Epithelial cell of proximal tubule (primary cell): ENCODE results near the gene GGT7. TPM values are rescaled to one million over a fixed set of nuclear protein-coding genes. Genes with fewer than 3 reads are reported as not detected.

Experiments used
- DNase-seq: peaks from one replicate; pipeline ENCODE4 v3.0.0-alpha.2; 2011; ENCODE audit warnings: low read depth
- H3K4me3 ChIP-seq: 2 replicates; pipeline ENCODE4 v1.5.1; 2011; ENCODE audit warnings: low read depth, mild to moderate bottlenecking, low read length
- CTCF ChIP-seq: conservative IDR thresholded peaks from 2 replicates; pipeline ENCODE4 v1.5.1; 2012; ENCODE audit warnings: low read depth, mild to moderate bottlenecking, low read length
- total RNA-seq: library from RNA; depleted of rRNA; stranded (reverse); fragments of >200 nt; gene quantifications from 2 replicates; pipeline ENCODE4 v1.2.3, GENCODE V29; 2015

GGT7 gene
- total RNA-seq, 1 donor from 2014 or later, result 9.2 TPM

DNA sequence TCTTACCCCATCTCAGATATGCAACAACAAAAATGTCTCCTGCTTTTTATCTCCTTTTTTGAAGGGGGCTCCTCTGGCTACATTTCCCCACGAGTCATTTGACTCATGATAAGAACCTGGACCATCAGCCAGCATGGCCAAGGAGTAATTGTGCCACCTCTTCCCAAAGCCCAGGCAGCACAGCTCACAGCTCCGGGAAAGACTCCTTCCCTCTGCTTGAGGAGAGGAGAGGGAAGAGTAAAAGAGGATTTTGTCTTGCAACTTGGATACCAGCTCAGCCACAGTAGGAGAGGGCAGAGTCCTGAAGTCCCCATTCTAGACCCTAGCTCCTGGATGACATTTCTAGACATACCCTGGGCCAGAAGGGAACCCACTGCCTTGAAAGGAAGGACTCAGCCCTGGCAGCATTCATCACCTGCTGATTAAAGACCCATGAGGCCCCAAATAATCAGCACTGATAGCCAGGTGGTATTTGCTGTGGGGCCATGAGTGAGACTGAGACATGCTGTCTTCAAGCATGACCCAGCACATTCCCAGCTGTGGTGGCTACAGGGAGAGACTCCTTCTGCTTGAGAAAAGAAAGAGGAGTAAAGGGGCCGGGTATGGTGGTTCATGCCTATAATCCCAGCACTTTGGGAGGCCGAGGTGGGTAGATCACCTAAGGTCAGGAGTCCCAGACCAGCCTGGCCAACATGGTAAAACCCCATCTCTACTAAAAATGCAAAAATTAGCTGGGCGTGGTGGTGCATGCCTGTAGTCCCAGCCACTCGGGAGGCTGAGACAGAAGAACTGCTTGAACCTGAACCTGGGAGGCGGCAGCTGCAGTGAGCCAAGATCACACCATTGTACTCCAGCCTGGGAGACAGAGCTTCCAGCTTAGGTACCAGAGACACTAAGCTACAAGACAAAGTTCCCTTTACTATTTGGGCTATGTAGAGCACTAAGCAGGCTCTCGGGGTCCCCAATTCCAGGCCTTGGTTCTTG lies 75.4 kb downstream of the GGT7 start:
- no peak for TF ChIP-seq CTCF
- DNase-seq, result no peak
- H3K4me3 ChIP-seq, result no peak overlapping the region

Other genes with a start within 250 kb of the GGT7 start
- 29.4 and 30.2 TPM in 2 replicates for gene PIGU, start 195.8 kb downstream of the GGT7 start, total RNA-seq
- gene TP53INP2, start 168.5 kb downstream of the GGT7 start, total RNA-seq, result 3.3 and 4.3 TPM in 2 replicates
- gene NCOA6, start 47.2 kb downstream of the GGT7 start, total RNA-seq, result 10.6 and 15.5 TPM in 2 replicates
- 24.3 and 28.1 TPM in 2 replicates for gene ACSS2, start 3.8 kb upstream of the GGT7 start, total RNA-seq
- 76.2 and 82.8 TPM in 2 replicates for gene GSS, start 83.0 kb upstream of the GGT7 start, total RNA-seq
- not detected in 2 replicates for gene MYH7B, start 83.0 kb upstream of the GGT7 start, total RNA-seq
- gene TRPC4AP, start 220.0 kb upstream of the GGT7 start, total RNA-seq, result 58.6 and 82.2 TPM in 2 replicates